ENCODE results near the gene CERT1.
"Not testable (repeated sequence)": the region's sequence is repeated elsewhere in the genome, so short reads cannot be mapped to it uniquely, and the experiment has no call there.

CERT1 gene, protein sequence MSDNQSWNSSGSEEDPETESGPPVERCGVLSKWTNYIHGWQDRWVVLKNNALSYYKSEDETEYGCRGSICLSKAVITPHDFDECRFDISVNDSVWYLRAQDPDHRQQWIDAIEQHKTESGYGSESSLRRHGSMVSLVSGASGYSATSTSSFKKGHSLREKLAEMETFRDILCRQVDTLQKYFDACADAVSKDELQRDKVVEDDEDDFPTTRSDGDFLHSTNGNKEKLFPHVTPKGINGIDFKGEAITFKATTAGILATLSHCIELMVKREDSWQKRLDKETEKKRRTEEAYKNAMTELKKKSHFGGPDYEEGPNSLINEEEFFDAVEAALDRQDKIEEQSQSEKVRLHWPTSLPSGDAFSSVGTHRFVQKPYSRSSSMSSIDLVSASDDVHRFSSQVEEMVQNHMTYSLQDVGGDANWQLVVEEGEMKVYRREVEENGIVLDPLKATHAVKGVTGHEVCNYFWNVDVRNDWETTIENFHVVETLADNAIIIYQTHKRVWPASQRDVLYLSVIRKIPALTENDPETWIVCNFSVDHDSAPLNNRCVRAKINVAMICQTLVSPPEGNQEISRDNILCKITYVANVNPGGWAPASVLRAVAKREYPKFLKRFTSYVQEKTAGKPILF

DNA sequence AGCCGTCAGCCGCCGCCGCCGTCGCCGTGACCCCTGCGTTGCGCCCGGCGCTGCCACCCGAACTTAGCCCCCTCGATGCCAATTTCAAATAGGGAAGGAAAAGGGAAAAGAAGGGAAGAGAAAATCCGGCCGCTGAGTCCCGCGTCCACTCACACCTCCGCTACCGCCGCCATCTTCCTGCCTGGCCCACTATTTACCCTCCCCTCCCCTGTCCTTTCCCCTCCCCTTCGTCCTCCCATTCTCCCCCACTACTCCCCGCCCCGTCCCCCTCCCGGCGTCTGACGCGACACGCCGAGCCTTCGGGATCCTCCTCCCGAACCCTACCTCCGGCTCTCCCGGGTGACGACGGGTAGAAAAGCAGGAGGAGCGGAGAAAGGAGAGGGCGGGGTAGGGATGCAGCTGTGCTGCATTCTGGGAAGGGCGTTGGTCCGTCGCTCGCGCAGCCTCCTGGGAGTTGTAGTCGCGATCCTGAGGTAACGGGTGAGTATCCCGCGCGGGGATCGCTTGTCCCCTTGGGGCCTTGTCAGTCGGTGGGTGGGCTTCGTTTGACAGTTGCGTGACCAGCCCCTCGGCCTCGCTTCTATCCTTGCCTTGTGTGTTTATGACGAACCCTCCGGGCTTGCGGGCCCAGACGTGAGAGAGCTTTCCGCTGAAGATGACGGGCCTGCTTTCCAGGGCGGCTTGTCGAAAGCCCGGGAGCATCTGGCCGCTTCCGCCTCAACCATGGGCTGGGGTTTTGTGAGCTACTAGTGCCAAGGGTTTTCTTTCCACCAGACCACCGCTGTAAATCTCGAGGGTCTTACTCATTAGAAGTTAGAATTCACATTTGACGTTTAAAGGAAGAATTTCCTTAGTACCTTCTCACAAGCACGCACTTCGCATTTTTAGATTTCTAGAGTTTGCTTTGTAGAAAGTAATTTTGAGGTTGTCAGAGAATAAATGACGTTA lies at the start of gene CERT1, which contains the start of gene POLK:
Gene CERT1 (minus strand): TSS at position 195 of the 948 bp plus-strand sequence. CDS start 422 bp downstream, outside the sequence.
Gene POLK (plus strand): TSS at position 457 of the 948 bp plus-strand sequence.
- DNase-seq = peak; percentile 86 to 91

DNA sequence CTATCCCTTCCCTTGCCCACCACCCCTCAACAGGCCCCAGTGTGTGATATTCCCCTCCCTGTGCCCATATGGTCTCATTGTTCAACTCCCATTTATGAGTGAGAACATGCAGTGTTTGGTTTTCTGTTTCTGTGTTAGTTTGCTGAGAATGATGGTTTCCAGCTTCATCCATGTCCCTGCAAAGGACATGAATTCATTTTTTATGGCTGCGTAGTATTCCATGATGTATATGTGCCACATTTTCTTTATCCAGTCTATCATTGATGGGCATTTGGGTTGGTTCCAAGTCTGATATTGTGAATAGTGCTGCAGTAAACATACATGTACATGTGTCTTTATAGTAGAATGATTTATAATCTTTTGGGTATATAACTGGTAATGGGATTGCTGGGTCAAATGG lies 49.2 kb upstream of the CERT1 start:
- DNase-seq = not testable (repeated sequence)

DNA sequence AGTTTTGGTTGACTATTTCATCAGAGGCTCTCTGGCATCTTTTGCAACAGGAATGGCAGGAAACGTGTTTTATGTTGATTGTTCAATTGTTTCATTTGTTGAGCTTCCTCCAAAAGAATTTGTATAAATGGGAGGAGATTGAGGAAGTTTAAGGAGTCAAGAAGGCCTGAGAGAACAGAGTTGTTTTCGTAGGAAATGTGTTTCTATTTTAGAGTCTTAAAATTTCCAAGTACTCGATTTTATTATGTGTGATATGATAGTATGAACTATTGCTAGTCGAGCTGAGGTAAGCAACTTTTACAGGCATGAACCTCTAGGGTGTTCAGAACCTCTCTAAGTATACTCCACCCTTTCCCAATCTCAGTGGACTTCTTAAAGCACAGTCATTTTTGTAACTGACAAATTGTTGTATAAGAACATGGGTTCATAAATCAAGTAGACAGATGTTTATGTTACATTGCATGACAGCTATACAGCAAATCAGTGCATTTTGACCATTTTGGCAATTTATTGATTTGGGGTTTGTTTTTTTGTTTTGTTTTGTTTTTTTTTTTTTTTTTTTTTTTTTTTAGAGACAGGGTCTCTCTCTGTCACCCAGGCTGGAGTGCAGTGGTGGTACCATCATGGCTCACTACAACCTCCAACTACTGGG lies 47.7 kb upstream of the CERT1 start:
- no peak for DNase-seq

DNA sequence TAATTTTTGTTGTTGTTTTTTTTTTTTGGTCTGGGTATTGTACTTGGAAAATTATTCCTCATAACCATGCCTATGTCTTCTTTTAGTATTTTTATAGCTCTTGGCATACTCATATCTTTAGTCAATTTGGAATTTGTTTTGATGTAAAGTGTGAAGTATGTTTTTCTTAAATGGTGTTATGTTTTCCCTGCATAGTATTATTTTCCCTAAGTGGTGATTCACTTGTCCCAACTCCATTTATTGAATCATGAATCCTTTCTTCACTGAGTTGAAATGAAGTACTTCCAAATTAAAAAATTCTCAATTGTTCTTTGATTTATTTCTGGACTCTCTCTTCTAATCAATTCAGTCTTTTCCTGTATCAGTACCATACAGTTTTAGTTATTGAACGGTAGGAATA lies 46.8 kb upstream of the CERT1 start:
- no peak for DNase-seq

DNA sequence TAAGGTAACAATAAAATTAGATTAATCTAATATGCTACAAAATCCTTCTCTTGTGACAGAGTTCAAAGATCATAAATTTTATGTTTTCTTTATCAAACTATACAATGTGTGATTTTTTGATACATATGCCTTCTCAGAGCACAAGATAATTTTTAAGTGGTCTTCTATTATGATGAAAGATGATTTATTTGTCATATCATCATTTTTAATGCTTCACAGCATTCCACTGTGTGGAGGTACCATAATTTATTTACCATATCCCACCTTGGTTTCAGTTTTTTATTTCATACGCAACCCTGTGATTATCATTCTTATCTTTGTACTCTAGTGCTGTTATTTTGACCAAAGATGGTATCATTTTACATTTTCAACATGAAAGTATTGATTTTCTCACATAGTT lies 41.9 kb upstream of the CERT1 start:
- DNase-seq = no peak

DNA sequence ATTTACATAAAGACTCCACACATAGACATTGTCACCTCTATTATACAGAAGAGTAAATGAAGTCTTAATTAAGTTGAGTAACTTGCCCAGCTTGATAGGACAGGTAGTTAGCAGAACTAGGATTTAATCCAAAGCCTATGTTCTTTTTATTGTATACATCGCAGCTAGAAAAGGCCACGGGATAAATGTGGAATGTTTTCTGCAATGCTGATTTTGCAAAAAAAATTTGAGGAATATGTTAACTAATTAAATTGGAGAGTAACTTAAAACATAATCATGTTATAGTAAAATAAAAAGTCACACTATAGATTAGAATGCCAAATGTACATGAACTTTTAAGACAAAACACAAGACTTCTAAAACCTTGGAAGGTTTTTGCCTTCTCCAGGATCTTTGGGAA lies 41.3 kb upstream of the CERT1 start:
- no peak for DNase-seq

DNA sequence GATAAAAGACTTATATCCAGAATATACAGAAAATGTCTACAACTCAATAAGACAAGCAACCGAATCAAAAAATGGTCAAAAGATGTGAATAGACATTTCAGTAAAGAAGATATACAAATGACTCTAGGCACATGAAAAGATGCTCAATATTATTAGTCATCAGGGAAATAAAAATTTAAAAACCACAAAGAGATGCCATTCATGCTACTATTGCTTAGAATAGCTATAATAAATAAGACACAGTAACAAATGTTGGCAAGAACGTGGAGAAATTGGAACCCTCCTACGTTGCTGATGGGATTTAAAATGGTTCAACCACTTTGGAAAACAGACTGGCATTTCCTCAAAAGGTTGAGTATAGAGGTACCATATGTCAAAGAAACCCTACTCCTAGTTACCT lies 40.0 kb upstream of the CERT1 start:
- DNase-seq = no peak

DNA sequence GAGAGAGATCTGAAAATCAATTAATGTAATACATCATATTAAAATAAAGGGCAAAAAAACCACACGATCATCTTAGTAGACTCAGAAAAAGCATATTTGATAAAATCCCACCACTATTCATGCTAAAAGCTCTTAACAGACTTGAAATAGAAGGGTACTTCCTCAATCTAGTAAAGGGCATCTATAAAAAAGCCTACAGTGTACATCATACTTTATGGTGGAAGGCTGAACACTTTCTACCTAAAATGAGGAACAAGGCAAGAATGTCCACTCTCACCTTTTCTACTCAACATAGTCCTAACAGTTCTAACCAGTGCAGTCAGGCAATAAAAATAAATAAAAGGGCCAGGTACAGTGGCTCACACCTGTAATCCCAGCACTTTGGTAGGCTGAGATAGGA lies 39.2 kb upstream of the CERT1 start:
- DNase-seq = no peak

DNA sequence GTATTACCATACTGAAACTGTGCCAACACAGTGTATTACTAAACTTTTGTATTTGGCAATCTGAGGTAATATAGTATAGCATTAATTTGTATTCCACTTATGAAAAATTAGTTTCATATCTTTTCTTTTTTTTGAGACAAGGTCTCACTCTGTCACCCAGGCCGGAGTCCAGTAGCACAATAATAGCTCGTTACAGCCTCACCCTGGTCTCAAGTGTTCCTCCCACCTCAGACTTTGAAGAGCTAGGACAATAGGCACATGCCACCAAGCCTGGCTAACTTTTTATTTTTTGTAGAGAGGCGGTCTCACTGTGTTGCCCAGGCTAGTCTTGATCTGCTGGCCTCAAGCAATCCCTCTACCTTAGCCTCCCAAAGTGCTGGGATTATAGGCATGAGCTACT lies 36.4 kb upstream of the CERT1 start:
- DNase-seq = no peak

DNA sequence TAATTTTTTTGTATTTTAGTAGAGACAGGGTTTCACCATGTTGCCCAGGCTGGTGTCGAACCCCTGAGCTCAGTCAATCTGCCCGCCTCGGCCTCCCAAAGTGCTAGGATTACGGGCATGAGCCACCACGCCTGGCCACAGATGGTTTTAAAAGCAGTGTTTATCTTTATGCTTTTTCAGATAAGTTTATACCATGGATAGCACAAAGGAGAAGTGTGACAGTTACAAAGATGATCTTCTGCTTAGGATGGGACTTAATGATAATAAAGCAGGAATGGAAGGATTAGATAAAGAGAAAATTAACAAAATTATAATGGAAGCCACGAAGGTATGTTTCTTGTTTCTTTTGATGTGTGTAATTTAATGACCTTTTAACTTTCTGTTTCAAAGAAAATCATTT lies 35.4 kb upstream of the CERT1 start:
- no peak for DNase-seq

DNA sequence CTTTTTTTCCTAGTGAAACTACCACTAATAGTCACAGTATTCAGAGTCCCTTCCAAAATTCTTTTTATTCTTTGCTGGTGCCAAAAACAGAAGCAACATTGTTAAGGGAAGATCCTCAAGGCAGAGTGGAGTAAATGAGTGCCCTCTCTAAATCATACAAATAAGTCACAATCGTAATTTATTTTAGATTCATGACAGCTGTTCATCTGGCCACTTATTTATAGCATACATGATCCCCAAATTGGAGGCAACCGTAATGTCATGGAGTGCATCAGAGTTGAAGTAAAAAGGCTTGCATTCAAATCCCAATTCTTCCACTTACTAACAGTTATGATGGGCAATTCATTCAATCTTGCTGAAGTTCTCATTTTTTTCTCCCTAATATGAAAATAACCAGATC lies 33.7 kb upstream of the CERT1 start:
- DNase-seq = no peak

DNA sequence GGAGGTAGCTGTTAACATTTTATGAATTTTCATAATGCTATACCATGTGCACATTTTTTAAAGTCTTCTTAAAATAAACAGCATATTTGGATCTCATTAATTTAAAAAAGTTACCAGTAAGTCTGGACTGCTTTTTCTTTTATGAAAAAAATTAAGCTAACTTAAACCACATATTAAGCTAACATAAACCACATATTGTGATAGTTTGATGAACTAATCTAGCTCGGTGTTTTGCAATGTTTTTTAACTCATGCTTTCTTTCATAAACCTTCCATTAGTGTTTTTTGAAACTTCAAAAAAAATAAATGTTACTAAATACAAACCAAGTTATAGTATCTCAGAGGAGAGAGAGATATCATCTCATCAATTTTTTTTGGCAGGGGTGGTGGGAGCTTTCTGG lies 26.8 kb upstream of the CERT1 start:
- DNase-seq = no peak

DNA sequence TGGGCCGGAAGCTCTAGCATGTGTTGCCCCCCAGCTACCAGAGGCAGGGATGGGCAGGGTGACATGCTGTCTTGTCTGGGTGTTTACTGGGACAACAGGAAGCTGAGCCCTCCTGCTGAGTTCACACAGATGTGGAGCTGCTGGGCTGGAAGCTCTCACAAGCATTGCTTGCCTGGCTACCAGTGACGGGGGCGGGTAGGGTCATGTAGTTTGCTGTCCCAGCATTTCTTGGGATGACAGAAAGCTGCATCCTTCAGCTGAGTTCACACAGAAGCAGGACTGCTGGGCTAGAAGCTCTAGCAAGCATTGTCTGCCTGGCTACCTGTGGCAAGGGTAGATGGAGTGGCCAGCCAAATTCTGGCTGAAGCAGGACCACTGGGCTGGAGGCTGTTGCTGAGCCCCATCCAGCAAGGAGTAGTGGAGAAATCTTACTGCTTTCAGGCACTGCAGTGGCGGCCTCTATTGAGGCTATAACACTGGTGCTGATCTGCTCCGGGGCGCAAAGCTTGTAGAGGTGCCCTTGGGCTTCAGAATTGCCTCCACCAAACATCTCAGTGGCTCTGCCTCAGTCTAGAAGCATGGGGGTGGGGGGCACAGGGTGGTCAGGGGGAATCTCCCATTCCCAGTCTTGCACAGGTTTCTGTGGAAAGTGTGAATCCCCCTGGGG lies 25.4 kb upstream of the CERT1 start:
- no peak for DNase-seq

DNA sequence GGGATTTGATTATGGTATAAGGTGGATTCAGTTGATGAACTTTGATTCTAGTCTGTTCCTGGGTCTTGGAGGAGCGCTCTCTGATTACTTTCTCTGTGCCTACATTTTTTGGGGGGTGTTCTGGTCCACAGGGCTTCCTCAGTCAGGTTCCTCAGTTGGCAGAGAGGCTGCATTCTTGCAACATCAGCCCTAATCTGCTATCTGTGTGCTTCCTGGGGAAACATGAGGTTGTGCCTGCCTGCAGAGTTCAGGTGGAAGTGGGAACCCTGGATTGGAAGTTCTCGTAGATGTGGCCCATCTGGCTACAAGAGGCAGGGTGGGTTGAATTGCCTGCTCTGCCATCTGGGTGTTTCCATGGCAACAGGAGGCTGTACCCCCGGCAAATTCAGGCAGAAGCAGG lies 24.7 kb upstream of the CERT1 start:
- no peak for DNase-seq

DNA sequence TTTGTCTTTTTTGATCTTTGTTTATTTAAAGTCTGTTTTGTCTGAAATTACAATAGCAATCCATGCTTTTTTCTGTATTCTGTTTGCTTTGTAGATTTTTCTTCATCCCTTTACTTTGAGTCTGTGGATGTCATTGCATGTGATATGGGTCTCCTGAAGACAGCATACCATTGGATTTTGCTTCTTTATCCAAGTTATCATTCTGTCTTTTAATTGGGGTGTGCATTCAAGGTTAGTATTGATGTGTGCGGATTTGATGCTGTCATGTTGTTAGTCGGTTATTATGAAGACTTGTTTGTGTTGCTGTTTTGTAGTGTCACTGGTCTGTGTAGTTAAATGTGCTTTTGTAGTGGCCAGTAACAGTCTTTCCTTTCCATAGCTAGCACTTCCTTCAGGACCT lies 23.3 kb upstream of the CERT1 start:
- DNase-seq = no peak

DNA sequence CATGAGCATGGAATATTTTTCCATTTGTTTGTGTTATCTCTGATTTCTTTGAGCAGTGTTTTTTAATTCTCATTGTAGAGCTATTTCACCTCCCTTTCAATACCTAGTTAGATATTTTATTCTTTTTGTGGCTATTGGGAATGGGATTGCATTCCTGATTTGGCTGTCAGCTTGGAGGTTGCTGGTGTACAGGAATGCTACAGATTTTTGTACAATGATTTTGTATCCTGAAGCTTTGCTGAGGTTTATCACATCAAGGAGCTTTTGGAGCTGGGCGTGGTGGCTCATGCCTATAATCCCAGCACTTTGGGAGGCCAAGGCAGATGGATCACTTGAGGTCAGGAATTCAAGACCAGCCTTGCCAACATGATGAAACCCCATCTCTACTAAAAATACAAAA lies 22.3 kb upstream of the CERT1 start:
- DNase-seq = not testable (repeated sequence)

DNA sequence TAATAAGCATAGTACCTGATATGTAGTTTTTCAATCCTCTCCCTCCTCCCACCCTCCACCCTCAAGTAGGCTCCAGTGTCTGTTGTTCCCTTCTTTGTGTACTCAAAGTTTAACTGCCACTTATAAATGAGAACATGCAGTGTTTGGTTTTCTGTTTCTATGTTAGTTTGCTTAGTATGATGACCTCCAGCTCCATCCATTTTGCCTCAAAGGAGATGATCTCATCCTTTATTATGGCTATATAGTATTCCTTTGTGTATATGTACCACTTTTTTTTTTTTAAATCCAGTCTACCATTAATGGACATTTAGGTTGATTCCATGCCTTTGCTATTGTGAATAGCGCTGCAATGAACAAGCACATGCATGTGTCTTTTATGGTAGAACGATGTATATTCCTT lies 20.8 kb upstream of the CERT1 start:
- DNase-seq = no peak

DNA sequence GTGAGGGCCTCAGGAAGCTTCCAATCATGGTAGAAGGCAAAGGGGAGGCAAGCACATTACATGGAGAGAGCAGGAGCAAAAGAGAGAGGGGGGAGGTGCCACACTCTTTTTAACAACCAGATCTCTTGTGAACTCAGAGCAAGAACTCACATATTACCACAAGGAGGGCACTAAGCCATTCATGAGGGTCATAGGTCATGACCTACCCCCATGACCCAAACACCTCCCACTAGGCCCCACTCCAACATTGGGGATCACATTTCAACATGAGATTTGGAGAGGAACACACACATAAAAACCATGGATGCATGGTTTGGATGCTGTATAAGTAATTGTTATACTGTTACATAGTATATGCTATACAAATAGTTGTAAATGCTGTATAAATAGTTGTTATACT lies 17.8 kb upstream of the CERT1 start:
- DNase-seq = no peak

DNA sequence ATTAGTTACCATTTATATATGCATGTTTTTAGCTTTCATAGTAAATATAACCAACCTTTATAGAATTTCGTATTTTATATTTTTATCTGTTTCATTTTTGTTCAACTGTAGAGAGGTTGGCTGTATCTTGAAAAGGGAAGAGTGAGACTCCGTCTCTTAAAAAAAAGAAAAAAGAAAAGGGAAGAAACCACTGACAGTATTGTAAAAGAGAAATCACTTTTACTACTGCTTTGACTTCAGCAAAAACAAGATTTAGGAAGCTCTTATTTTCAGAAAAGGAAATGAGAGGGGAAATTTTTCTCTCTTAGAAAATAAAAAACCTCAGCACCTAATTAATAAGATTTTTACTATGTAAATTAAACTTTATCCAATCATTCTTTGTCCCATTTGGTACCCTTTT lies 14.6 kb upstream of the CERT1 start:
- DNase-seq = no peak

DNA sequence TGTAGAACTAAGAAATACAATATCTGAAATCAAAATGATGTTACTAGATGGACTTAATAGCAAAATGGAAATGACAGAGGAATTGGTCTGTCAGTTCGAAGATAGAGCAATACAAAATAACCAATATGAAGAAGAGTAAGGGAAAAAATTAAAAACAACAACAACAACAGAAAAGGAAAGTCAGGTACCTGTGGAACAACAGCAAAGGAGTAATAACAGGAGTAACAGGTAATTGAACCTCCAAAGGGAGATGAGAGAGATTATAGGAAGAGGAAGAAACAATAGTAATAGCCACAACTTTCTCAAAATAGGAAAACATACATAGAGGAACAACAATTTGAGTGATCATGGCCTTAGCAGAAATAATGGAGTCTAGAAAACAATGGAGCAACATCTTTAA lies 13.9 kb upstream of the CERT1 start:
- no peak for DNase-seq

DNA sequence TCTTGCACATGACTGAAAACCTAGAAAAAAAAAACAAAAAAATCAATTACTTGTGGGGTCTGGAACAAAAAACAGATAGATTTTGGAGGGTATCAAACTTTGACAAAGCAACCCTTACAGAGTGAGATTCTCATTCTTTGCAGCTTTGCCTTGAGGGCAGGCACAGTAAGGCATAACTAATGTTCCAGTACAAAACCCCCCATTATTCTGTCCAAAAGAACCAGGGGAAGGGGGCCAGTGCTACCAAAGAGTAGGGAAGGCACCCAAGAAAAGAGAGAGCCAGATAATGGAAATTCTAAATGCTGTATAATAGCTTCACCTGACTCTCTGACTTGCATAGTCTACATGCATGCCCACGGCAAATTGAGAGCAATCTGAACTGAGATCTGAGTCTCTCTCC lies 13.2 kb upstream of the CERT1 start:
- no peak for DNase-seq

DNA sequence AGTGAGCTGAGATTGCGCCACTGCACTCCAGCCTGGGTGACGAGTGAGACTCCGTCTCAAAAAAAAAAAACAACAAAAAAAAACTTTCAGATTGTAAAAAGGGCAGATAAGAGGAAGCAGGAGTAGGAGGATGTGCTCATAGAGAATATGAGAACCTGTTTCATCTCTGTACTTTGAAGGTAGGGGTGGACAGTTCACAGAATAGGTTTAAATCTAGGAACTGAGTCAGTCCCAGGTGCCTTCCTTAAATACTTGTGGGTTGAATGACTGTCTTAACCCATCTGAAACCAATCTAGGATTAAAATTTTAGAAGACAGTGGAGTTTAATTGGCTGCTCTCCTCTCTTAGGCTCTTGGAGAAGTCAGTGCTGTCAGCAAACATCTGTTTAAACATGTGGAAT lies 12.6 kb upstream of the CERT1 start:
- no peak for DNase-seq

All from stimulated activated CD4-positive, alpha-beta T cell treated with anti-CD3 and anti-CD28 coated beads, Interleukin-2, amount 100 ng/mL, for 48 hours (primary cell).